DOHH2 (cell line): ENCODE results near the gene AP1B1.

Experiments used
- H3F3A ChIP-seq: fragments of 200-600 bp; sonication (generic), shearing (Covaris generic); 2 replicates; pipeline ENCODE4 v1.6.0; 2016; ENCODE audit warnings: antibody characterized with exemption, mild to moderate bottlenecking; ENCODE audit not compliant: control insufficient read depth, insufficient read depth
- H3K27ac ChIP-seq: fragments of 200-600 bp; sonication (generic); 2 replicates; pipeline ENCODE4 v1.5.1; 2014; ENCODE audit warnings: low read depth, mild to moderate bottlenecking, low read length, moderate library complexity
- H3K27me3 ChIP-seq: fragments of 200-600 bp; sonication (generic); 2 replicates; pipeline ENCODE4 v1.6.1; 2014; ENCODE audit warnings: mild to moderate bottlenecking, low read length, mixed read lengths; ENCODE audit not compliant: control insufficient read depth
- H3K36me3 ChIP-seq: fragments of 200-600 bp; sonication (generic); 2 replicates; pipeline ENCODE4 v1.6.1; 2014; ENCODE audit warnings: mild to moderate bottlenecking, low read length, moderate library complexity, mixed read lengths; ENCODE audit not compliant: control insufficient read depth
- H3K4me1 ChIP-seq: fragments of 200-600 bp; sonication (generic); 2 replicates; pipeline ENCODE4 v1.6.1; 2014; ENCODE audit warnings: mild to moderate bottlenecking, low read length, mixed read lengths; ENCODE audit not compliant: control insufficient read depth
- H3K4me2 ChIP-seq: fragments of 200-600 bp; sonication (generic); 2 replicates; pipeline ENCODE4 v1.6.0; 2014; ENCODE audit warnings: mild to moderate bottlenecking, low read length, moderate library complexity
- H3K4me3 ChIP-seq: fragments of 200-600 bp; sonication (generic); 2 replicates; pipeline ENCODE4 v1.5.1; 2014; ENCODE audit warnings: mild to moderate bottlenecking, low read length, mixed read lengths
- H3K79me2 ChIP-seq: fragments of 200-600 bp; sonication (generic); 2 replicates; pipeline ENCODE4 v1.6.1; 2014; ENCODE audit warnings: mild to moderate bottlenecking, low read length, mixed read lengths; ENCODE audit not compliant: control insufficient read depth
- H3K9me2 ChIP-seq: fragments of 200-600 bp; sonication (generic); replicated peaks from 2 replicates; pipeline ENCODE4 v1.6.1; 2014; ENCODE audit warnings: mild to moderate bottlenecking, low read length, mixed read lengths; ENCODE audit not compliant: control insufficient read depth
- H3K9me3 ChIP-seq: fragments of 200-600 bp; sonication (generic); 2 replicates; pipeline ENCODE4 v1.6.1; 2014; ENCODE audit warnings: antibody characterized with exemption, low read length, mixed read lengths; ENCODE audit not compliant: control insufficient read depth, insufficient read depth
- H4K20me1 ChIP-seq: fragments of 200-600 bp; sonication (generic); 2 replicates; pipeline ENCODE4 v1.6.0; 2014; ENCODE audit warnings: low read depth, mild to moderate bottlenecking, antibody characterized with exemption, low read length, moderate library complexity; ENCODE audit not compliant: control insufficient read depth, insufficient read depth
- CTCF ChIP-seq: fragments of 200-600 bp; sonication (generic); IDR thresholded peaks from one replicate; pipeline ENCODE4 v1.5.1; 2014; ENCODE audit warnings: antibody characterized with exemption, mild to moderate bottlenecking, low read depth, low read length; ENCODE audit not compliant: poor library complexity, severe bottlenecking
- EZH2phosphoT487 ChIP-seq: fragments of 200-600 bp; sonication (generic); IDR thresholded peaks from 2 replicates; pipeline ENCODE4 v1.6.1; 2017; ENCODE audit warnings: borderline replicate concordance, mild to moderate bottlenecking, antibody characterized with exemption, low read length, moderate library complexity, mixed read lengths

AP1B1 gene

GRCh38 chr22:29374401-29374800 is 14.0 kb downstream of the AP1B1 start:
- peaks cover 79% of the 10 kb centered on the region for H3K4me1 ChIP-seq
- peak overlapping the region; percentile 33 for H3K27ac ChIP-seq
- H3K79me2 ChIP-seq, result peaks cover 94% of the 10 kb centered on the region
- H3K27me3 ChIP-seq, result no peaks in the 10 kb centered on the region
- peak overlapping the region; percentile 43 for H3K4me2 ChIP-seq
- peaks cover 68% of the 10 kb centered on the region for H3K36me3 ChIP-seq
- no peak overlapping the region for H3K4me3 ChIP-seq
- H4K20me1 ChIP-seq, result 0 out of 2 replicates have a peak, but pooled peaks cover under 1% of the 10 kb centered on the region
- no peaks in the 10 kb centered on the region for H3K9me2 ChIP-seq
- no peaks in the 10 kb centered on the region for H3K9me3 ChIP-seq
- peaks cover 23% of the 10 kb centered on the region for H3F3A ChIP-seq
- TF ChIP-seq EZH2phosphoT487 (no peak), CTCF (no peak)

- H3K79me2 ChIP-seq, result peaks cover 87% of the 10 kb centered on the region
- peak overlapping the region; percentile 98 for H3K27ac ChIP-seq
- H3K9me2 ChIP-seq, result no peaks in the 10 kb centered on the region
- no peaks in the 10 kb centered on the region for H4K20me1 ChIP-seq
- peak overlapping the region; percentile 98 for H3K4me2 ChIP-seq
- peaks cover 72% of the 10 kb centered on the region for H3K36me3 ChIP-seq
- TF ChIP-seq CTCF, result no peak
- TF ChIP-seq EZH2phosphoT487, result no peak
- peaks cover 98% of the 10 kb centered on the region for H3K4me1 ChIP-seq
- no peaks in the 10 kb centered on the region for H3K9me3 ChIP-seq
- H3F3A ChIP-seq, result peaks cover 19% of the 10 kb centered on the region
- H3K27me3 ChIP-seq, result no peaks in the 10 kb centered on the region
- peak overlapping the region; percentile 75 for H3K4me3 ChIP-seq
Observed at GRCh38 chr22:29370537-29370936, 17.8 kb downstream of the AP1B1 start.

GRCh38 chr22:29369460-29369859 is 18.9 kb downstream of the AP1B1 start:
- Histone ChIP-seq H3K4me3 (peak overlapping the region; percentile 75), H3K4me1 (peaks cover 98% of the 10 kb centered on the region), H3K27ac (peak overlapping the region; percentile 98)

More at GRCh38 chr22:29369460-29369859, 18.9 kb downstream of the AP1B1 start:
- Histone ChIP-seq H3K36me3 (peaks cover 65% of the 10 kb centered on the region), H3K9me2 (no peaks in the 10 kb centered on the region), H4K20me1 (no peaks in the 10 kb centered on the region), H3K27me3 (no peaks in the 10 kb centered on the region), H3K9me3 (no peaks in the 10 kb centered on the region), H3F3A (peaks cover 27% of the 10 kb centered on the region), H3K79me2 (peaks cover 76% of the 10 kb centered on the region), H3K4me2 (peak overlapping the region; percentile 98)
- TF ChIP-seq EZH2phosphoT487 (no peak), CTCF (no peak)
